Common myeloid progenitor, CD34-positive (primary cell): ENCODE measurements around the gene POLD4. TPM values are rescaled to one million over a fixed set of nuclear protein-coding genes. Genes with fewer than 3 reads are reported as not detected.
"Not testable (repeated sequence)": the region's sequence is repeated elsewhere in the genome, so short reads cannot be mapped to it uniquely, and the experiment has no call there.

Experiments used
- CTCF ChIA-PET: fragments of 350-600 bp; sonication (Branson Sonifier 250); formaldehyde crosslinking; loops from one replicate; lab custom pipeline; 2021; ENCODE audit warnings: antibody characterized with exemption; lab: Charles Lee
- POLR2A ChIA-PET: fragments of 350-600 bp; sonication (Branson Sonifier 250); formaldehyde crosslinking; loops from one replicate; lab custom pipeline; 2021; ENCODE audit warnings: antibody characterized with exemption; lab: Charles Lee
- DNase-seq, 3 donors: peaks; one replicate each; pipeline versions ENCODE4 v3.0.0 to v3.0.0-alpha.2; 2013
- H3K27ac ChIP-seq, 2 experiments: 1 replicate in 1 of 2; 2 replicates in 1 of 2; pipeline ENCODE4 v1.7.0; 2013; ENCODE audit warnings: inconsistent platforms in 2 of 2, low read length in 2 of 2, mild to moderate bottlenecking in 2 of 2, low read depth in 1 of 2, moderate library complexity in 1 of 2; ENCODE audit not compliant: severe bottlenecking in 2 of 2, insufficient read depth in 1 of 2, poor library complexity in 1 of 2
- H3K27me3 ChIP-seq, 5 experiments: replicated peaks in 2 of 5; 1 replicate in 3 of 5; 2 replicates in 2 of 5; pipeline versions ENCODE4 v1.6.1 to v1.7.0; 2013; ENCODE audit warnings: low read length in 4 of 5, mild to moderate bottlenecking in 2 of 5, moderate library complexity in 2 of 5, inconsistent platforms in 1 of 5; ENCODE audit not compliant: insufficient read depth in 5 of 5, control insufficient read depth in 4 of 5
- H3K36me3 ChIP-seq, 4 experiments: 1 replicate in 2 of 4; 2 replicates in 2 of 4; pipeline versions ENCODE4 v1.6.1 to v1.7.0; 2013; ENCODE audit warnings: low read length in 3 of 4, control low read depth in 1 of 4, mild to moderate bottlenecking in 1 of 4; ENCODE audit not compliant: control insufficient read depth in 4 of 4, insufficient read depth in 4 of 4
- H3K4me1 ChIP-seq, 4 experiments: 1 replicate in 3 of 4; 2 replicates in 1 of 4; pipeline versions ENCODE4 v1.6.1 to v1.7.1; 2013; ENCODE audit warnings: low read length in 3 of 4, mild to moderate bottlenecking in 3 of 4, control low read depth in 1 of 4, inconsistent platforms in 1 of 4, moderate library complexity in 1 of 4; ENCODE audit not compliant: control insufficient read depth in 4 of 4, insufficient read depth in 4 of 4; ENCODE audit errors: control extremely low read depth in 1 of 4
- H3K4me3 ChIP-seq, 7 experiments: 1 replicate in 4 of 7; 2 replicates in 3 of 7; pipeline versions ENCODE4 v1.5.1 to v1.7.0; 2013; ENCODE audit warnings: mild to moderate bottlenecking in 7 of 7, low read length in 6 of 7, moderate library complexity in 6 of 7, inconsistent platforms in 2 of 7, low read depth in 2 of 7, control low read depth in 1 of 7; ENCODE audit not compliant: insufficient read depth in 4 of 7, control insufficient read depth in 1 of 7; ENCODE audit errors: extremely low read depth in 1 of 7
- H3K9me3 ChIP-seq, 5 experiments: 1 replicate in 4 of 5; 2 replicates in 1 of 5; pipeline versions ENCODE4 v1.6.1 to v1.7.1; 2013; ENCODE audit warnings: low read length in 4 of 5, mild to moderate bottlenecking in 2 of 5, inconsistent platforms in 1 of 5, low read depth in 1 of 5, moderate library complexity in 1 of 5; ENCODE audit not compliant: control insufficient read depth in 4 of 5, insufficient read depth in 2 of 5; ENCODE audit errors: control extremely low read depth in 1 of 5
- WGBS: methylation state at CpG from one replicate; pipeline ENCODE4 v1.1.5; 2013; ENCODE audit not compliant: insufficient coverage; 5-methylcytosine and 5-hydroxymethylcytosine counted together
- polyA plus RNA-seq: library from polyadenylated mRNA; unstranded; fragments of 120-200 nt; gene quantifications from one replicate; pipeline ENCODE4 v1.2.1, GENCODE V29; 2013

The POLD4 gene
- 78.6 TPM for polyA plus RNA-seq

DNA sequence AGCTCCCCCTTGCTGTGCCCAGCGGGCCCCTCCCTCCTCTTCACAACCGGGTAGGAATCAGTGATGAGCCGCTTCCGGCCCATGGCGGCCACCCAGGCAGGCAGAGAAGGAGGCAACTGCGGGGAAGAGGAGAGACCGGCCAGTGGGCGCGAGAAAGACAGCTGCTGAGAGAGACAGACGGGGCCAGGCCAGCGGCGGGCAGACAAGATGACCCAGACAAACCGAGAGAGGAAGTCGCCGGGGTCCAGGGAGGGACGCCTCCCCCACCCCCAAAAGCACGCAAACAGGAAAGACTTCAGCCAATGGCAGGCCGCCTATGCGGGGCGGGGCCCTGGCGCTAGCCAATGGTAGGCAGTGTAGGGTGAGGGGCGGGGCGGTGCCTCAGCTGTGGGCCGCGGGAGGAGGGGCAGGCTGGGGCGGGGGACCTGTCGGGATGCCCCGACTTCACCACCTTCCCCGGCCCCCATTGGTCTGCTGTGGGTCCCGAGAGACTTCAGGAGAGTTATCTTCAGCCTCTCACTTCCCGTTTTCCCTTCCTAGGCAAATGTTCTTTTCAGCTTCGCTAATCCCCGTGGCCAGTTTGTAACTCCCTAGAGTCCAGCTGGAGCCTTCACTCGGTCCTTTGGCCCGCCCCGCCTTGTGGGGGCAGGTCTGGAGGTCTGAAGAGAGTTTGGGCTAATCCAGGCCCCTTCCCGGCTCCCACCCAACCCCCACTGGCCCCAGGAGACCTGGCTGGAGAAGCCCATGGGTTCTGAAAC, at the start of gene POLD4:
Gene POLD4 (minus strand): TSS at position 230 of the 758 bp plus-strand sequence. CDS start 147 bp downstream, at position 83.
- H3K27me3 ChIP-seq: no peaks in the 10 kb centered on the region
- POLR2A ChIA-PET: interaction anchor here (0.6 to 2.5 kb wide), 14 partner anchors 9 to 122 kb away, joined by 3 to 14 read pairs (median 4); partner anchors contain the start of genes ANKRD13D and PPP1CA
- under 1% methylated on average over 22 of the region's 37 CpGs for WGBS
- peaks cover 7 to 58% (median 36%) of the 10 kb centered on the region in 4 experiments for H3K4me1 ChIP-seq
- peaks cover 0 to 4% (median 0%) of the 10 kb centered on the region in 4 experiments for H3K36me3 ChIP-seq
- CTCF ChIA-PET: interaction anchor here (0.6 to 20.0 kb wide), 12 partner anchors 9 to 299 kb away, joined by 3 to 892 read pairs (median 4); partner anchors contain the start of genes CLCF1 and RAD9A
- peak; percentile 92 to 95 (median 95) for DNase-seq
- H3K27ac ChIP-seq: peak within 1 kb of the TSS; percentile 79 to 92
- H3K4me3 ChIP-seq: peak within 1 kb of the TSS; percentile 59 to 95 (median 79)
- no peaks in the 10 kb centered on the region for H3K9me3 ChIP-seq

- ChIA-PET CTCF (interaction anchor here (1.1 to 6.1 kb wide), 11 partner anchors 10 to 103 kb away, joined by 3 to 60 read pairs (median 11); partner anchors contain the start of genes CARNS1, PITPNM1, POLD4 and PTPRCAP), POLR2A (interaction anchor here (1.0 to 1.9 kb wide), 4 partner anchors 16 to 34 kb away, joined by 3 to 10 read pairs (median 3); partner anchors contain the start of gene RPS6KB2)
- H3K27me3 ChIP-seq, H3K9me3 ChIP-seq, DNase-seq: not testable (repeated sequence)
- 92% methylated on average over 8 of the region's 9 CpGs for WGBS
- Histone ChIP-seq H3K4me1 (peaks cover 10 to 90% (median 81%) of the 10 kb centered on the region in 4 experiments), H3K27ac (peak overlapping the region in 1 of 2 experiments; percentile 83), H3K36me3 (peaks cover 3 to 53% (median 31%) of the 10 kb centered on the region in 4 experiments), H3K4me3 (peak overlapping the region in 6 of 7 experiments; percentile 11 to 87 (median 64))
These were observed 49.7 kb upstream of the POLD4 start for GRCh38 chr11:67403085-67403484.

DNA sequence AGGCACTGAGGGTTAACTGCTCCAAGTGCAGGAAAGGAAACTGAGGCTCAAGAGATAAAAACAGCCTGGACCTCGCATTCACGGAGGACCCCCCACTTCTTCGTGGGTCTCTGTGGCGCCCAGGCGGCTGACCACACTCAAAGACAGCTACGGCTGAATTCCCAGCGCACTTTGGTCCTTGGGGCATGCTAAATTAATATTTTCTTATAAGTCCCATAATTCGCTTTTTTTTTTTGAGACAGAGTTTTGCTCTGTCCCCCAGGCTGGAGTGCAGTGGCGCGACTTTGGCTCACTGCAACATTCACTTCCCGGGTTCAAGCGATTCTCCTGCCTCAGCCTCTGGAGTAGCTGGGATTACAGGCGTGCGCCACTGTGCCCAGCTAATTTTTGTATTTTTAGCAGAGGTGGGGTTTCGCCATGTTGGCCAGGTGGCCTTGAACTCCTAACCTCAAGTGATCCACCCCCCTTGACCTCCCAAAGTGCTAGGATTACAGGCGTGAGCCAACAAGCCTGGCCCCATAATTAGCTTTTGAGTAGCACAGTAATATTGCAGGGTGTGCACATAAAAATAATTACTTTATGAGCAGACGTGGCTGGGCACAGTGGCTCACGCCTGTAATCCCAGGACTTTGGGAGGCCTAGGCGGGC, 49.0 kb upstream of the POLD4 start:
- CTCF ChIA-PET: interaction anchor here (0.7 to 6.1 kb wide), 18 partner anchors 9 to 103 kb away, joined by 3 to 60 read pairs (median 8); partner anchors contain the start of genes CARNS1, PITPNM1, POLD4 and PTPRCAP
- H3K4me3 ChIP-seq: peak overlapping the region in 6 of 7 experiments; percentile 25 to 87 (median 54)
- not testable (repeated sequence) for H3K9me3 ChIP-seq, DNase-seq, H3K27me3 ChIP-seq
- H3K36me3 ChIP-seq: peaks cover 3 to 53% (median 37%) of the 10 kb centered on the region in 4 experiments
- H3K27ac ChIP-seq: peak overlapping the region; percentile 54 to 83
- POLR2A ChIA-PET: interaction anchor here (0.9 to 1.9 kb wide), 7 partner anchors 9 to 38 kb away, joined by 4 to 10 read pairs (median 7); partner anchors contain the start of genes RAD9A and RPS6KB2
- H3K4me1 ChIP-seq: peaks cover 7 to 90% (median 80%) of the 10 kb centered on the region in 4 experiments
- 55% methylated on average over 12 of the region's 19 CpGs for WGBS

GRCh38 chr11:67401495-67402191, 48.3 kb upstream of the POLD4 start, which contains the start of gene PPP1CA:
TSS of gene PPP1CA (minus strand) at chr11:67401858. CDS start at chr11:67401782, 76 bp downstream.
- DNase-seq: peak; percentile 84 to 91 (median 89)
- Histone ChIP-seq H3K27ac (peak within 1 kb of the TSS; percentile 54 to 83), H3K27me3 (no peaks in the 10 kb centered on the region), H3K4me1 (peaks cover 7 to 90% (median 80%) of the 10 kb centered on the region in 4 experiments), H3K36me3 (peaks cover 3 to 50% (median 37%) of the 10 kb centered on the region in 4 experiments), H3K4me3 (peak within 1 kb of the TSS; percentile 64 to 89 (median 82)), H3K9me3 (no peaks in the 10 kb centered on the region)
- ChIA-PET POLR2A (interaction anchor here (0.6 to 1.9 kb wide), 14 partner anchors 9 to 82 kb away, joined by 3 to 10 read pairs (median 4); partner anchors contain the start of genes POLD4, PTPRCAP, RAD9A and RPS6KB2), CTCF (interaction anchor here (0.6 to 6.1 kb wide), 20 partner anchors 10 to 182 kb away, joined by 3 to 60 read pairs (median 6); partner anchors contain the start of genes CARNS1, GSTP1, PITPNM1 and PTPRCAP)
- 0% methylated on average over 15 of the region's 73 CpGs for WGBS

DNA sequence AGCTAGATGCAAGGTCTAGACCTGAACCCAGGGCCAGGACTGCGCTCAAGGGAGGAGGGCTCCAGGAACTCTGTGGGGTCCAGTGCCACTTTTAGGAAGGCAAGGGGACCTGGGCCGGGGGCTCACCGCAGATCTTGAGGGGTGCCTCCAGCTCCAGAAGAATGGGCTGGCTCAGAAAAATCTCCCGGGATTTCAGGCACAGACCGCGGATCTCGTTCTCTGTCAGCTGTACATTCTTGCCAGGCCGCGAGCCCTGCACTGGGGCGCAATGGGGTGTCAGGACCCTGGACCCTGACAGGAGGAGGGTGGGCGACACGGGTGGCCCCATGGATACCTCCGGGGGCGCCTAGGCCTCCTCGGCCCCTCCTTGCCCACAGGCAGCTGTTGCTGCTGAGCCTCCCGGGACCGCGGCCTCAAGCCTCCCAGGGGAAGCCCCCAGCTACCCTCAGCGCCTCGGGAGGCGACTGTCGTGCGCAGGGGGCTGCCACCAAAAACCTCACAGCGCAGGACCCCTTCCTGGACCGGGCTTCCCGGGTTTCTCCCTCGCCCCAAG, 47.7 kb upstream of the POLD4 start:
- Histone ChIP-seq H3K27ac (peak overlapping the region in 1 of 2 experiments; percentile 82), H3K36me3 (peaks cover 3 to 50% (median 34%) of the 10 kb centered on the region in 4 experiments), H3K9me3 (no peaks in the 10 kb centered on the region), H3K4me3 (peak overlapping the region; percentile 64 to 89 (median 82)), H3K27me3 (no peaks in the 10 kb centered on the region), H3K4me1 (peaks cover 7 to 90% (median 79%) of the 10 kb centered on the region in 4 experiments)
- 5% methylated on average over 27 of the region's 27 CpGs for WGBS
- POLR2A ChIA-PET: interaction anchor here (0.7 to 1.9 kb wide), 13 partner anchors 8 to 68 kb away, joined by 3 to 9 read pairs (median 4); partner anchors contain the start of genes POLD4, PTPRCAP, RAD9A and RPS6KB2
- DNase-seq: no peak
- CTCF ChIA-PET: interaction anchor here (0.6 to 6.1 kb wide), 17 partner anchors 9 to 182 kb away, joined by 3 to 60 read pairs (median 8); partner anchors contain the start of genes CARNS1, GSTP1, PTPRCAP and RAD9A
